DMS 273 (cell line): ENCODE data around the gene UIMC1.
"Not testable (repeated sequence)": the region's sequence is repeated elsewhere in the genome, so short reads cannot be mapped to it uniquely, and the experiment has no call there.

Source experiments
- DNase-seq: peaks from one replicate; lab custom pipeline; 2025; ENCODE audit not compliant: unreplicated experiment; lab: John Stamatoyannopoulos, UW

UIMC1 gene

DNA sequence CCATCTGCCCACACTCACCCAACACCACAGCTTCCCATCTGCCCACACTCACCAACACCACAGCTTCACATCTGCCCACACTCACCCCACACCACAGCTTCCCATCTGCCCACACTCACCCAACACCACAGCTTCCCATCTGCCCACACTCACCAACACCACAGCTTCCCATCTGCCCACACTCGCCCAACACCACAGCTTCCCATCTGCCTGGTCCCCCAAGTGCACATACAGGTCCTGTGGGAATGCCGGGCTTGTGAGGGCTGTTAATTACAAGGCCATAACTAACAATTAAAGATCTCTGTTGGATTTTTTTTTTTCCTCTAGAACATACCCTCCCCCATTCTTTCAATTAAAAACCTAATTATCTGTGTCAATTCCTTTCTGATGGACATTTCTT, 133.6 kb downstream of the UIMC1 start:
- DNase-seq: peak; percentile 51

DNA sequence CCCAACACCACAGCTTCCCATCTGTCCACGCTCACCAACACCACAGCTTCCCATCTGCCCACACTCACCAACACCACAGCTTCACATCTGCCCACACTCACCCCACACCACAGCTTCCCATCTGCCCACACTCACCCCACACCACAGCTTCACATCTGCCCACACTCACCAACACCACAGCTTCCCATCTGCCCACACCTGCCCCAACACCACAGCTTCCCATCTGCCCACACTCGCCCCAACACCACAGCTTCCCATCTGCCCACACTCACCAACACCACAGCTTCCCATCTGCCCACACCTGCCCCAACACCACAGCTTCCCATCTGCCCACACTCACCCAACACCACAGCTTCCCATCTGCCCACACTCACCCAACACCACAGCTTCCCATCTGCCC, 134.0 kb downstream of the UIMC1 start:
- DNase-seq: not testable (repeated sequence)

DNA sequence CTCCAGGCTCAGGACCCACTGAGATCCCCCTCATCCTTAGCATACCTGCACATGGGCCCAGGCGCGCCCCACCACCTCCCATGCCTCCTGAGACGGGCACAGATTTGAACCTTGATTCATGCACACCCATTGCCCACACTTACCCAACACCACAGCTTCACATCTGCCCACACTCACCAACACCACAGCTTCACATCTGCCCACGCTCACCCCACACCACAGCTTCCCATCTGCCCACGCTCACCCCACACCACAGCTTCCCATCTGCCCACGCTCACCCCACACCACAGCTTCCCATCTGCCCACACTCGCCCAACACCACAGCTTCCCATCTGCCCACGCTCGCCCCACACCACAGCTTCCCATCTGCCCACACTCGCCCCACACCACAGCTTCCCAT, 135.9 kb downstream of the UIMC1 start:
- not testable (repeated sequence) for DNase-seq

DNA sequence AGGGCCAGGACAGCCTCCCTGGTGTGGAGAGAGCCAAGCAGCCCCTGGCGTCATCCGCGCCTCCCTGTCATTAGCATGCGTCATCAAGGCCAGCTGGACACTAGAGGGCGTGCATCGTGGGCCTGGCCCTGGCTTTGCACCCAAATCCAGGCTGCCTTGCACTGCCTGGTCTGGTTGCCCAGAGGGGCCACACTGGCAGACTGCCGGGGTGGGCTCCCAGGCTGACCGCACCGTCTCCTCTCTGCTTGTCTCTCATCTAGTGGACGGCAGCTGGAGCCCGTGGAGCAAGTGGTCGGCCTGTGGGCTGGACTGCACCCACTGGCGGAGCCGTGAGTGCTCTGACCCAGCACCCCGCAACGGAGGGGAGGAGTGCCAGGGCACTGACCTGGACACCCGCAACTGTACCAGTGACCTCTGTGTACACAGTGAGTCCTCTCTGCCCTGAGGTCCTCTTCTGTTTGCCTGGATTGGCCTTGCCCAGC, 136.4 kb downstream of the UIMC1 start:
- DNase-seq: no peak

DNA sequence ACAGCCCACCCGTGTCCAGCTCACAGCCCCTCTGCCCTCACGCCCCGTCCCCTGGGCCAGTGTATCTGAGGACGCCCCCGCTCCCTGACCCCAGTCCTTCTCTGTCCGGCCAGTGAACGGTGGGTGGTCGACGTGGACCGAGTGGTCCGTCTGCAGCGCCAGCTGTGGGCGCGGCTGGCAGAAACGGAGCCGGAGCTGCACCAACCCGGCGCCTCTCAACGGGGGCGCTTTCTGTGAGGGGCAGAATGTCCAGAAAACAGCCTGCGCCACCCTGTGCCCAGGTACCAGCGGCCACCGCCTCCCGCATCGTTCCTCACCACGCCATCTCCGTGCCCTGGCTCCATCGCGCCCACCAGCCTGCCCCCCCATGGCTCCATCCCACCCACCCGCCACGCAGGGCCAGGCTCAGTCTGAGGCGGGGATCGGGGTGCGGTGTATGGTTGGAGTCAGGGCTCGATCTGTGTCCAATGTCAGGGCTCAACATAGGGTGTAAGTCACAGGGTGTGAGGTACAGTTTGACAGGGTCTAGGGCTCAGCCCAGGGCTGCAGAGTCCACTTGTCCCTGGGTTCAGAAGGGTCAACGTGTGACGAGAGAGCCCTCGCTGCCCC, 137.0 kb downstream of the UIMC1 start:
- no peak for DNase-seq

DNA sequence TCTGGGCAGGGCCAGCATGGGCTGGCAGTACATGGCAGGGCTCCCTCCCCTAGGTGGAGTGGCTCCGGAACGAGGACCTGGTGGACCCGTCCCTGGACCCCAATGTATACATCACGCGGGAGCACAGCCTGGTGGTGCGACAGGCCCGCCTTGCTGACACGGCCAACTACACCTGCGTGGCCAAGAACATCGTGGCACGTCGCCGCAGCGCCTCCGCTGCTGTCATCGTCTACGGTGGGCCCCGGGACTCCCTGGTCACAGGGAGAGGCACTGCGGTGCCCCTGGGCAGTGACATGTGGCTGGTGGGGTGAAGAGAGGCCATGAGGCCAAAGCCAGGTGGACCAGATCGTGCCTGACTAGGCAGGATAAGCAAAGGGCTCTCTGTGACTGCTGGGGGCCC, 137.8 kb downstream of the UIMC1 start:
- no peak for DNase-seq

DNA sequence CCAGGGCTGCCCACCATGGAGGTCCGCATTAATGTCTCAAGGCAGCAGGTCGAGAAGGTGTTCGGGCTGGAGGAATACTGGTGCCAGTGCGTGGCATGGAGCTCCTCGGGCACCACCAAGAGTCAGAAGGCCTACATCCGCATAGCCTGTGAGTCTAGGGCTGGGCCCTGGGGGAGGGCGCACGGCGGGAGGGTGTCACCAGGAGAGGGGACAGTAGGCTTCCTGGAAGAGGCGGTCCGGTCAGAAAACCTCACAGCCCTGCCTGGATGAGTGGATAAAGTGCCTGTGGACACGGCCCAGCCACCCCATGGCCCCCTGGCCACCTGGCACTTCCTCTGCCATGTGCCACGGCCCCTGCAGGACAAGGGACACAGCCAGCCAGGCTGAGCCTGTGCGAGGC, 138.5 kb downstream of the UIMC1 start:
- DNase-seq: no peak

DNA sequence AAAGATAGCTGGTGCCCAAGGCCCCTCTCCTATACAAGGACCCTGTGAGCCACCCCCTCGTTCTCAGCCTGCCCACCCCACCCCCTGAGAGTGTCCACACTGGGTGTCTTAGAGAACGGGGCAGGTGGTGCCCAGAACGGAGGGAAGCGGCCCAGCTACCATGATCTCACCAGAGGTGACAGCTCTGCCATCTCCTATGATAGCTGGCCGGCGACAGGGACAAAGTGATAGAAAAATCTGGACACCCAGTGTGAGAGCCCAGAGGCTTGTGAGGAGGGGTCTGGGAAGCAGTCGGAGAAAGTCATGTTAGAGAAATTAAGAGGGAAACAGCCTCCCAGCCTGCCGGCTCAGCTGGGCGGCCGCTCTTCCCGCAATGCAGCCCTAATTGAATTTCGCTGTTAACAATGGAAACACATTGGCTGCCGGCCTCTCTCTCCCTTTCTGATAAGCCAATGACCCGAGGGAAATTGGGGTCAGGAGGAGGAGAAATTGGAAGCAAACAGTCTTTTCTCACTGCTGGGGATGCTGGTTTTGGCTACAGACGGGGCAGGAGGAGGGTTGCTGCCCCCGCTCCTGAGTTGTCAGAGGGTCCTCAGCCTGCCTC, 139.8 kb downstream of the UIMC1 start:
- no peak for DNase-seq

DNA sequence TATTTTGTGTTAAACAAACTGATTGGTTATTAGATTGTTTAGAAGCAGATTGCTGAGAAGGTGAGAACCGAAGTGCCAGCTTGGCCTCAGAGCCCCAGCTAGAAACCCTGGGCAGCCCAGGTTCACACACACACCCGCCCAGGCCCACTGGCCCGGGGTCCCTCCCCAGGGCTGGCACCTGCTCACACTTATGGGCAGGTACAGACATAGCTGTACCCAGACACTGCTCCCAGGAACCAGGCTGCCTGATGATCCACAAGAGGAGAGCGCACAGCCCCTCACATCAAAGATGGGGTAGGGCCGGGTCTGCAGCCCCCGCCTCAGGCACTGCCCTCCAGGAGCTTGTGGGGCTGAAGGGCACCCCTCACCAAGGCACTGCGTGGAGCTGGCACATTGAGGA, 140.6 kb downstream of the UIMC1 start:
- no peak for DNase-seq

DNA sequence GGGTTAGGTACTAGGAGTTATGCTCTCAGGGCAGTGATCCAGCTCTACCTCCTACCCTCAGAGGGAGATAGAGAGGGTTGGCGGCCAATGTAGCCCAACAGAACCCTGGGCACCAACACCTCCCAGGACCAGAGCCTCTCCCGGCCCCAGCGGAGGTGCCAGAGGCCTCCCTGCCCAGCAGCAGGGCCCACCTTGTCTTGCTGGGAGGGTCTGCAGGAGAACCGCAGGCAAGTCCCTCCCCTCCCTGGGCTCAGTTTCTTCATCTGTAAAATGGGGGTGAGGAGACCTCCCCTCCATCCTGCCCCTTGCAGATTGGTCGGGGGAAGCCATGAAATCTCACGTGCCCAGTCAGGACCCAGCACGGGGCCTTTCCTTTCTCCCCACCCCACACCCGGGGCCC, 141.8 kb downstream of the UIMC1 start:
- DNase-seq: no peak

DNA sequence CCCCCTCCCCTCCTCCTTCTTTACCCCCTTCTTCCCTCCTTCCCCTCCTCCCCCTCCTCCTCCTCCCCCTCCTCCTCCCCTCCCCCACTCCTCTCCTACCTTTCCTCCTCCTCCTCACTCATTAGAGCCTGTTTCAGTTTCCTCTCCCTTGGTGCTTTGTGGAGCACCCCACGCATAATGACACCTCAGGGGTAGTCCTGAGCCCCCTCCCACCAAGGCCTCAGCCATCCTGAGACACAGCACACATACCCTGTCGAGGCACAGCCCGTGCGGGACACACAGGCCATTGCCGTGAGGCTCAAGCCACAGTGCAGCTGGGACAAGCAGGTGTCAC, 142.8 kb downstream of the UIMC1 start:
- no peak for DNase-seq

DNA sequence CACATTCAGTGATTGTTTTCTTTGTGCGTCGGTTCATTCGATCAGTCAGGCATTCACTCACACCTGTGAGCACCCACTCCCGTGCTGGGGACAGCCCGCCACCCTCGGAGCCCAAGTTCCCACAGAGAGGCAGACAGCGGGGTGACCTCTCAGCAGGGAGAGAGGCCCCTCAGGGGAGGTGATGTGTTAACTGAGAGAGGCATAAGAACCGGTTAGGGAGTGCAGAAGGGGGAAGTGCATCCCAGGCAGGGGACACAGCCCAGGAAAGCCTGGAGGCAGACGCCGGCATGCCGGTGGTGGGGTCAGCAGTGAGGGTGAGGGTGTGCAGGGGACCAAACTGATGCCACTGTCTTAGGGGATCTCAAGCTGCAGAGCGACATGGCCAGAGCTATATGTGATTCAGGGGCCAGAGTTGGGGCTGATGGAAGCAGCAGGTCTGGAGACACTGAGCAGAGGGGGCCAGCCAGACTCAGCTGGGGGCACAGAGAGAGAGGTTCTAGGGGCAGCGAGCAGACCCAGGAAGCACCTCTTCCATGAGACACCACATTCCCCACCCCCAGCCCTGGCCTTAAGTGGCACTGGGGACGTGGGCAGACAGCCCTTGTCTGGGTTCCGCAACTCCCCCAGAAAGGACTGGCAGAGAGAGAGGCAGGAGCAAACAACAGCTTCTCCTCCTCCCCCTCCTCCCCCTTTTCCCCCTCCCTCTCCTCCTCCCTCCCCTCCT, 143.4 kb downstream of the UIMC1 start:
- no peak for DNase-seq

DNA sequence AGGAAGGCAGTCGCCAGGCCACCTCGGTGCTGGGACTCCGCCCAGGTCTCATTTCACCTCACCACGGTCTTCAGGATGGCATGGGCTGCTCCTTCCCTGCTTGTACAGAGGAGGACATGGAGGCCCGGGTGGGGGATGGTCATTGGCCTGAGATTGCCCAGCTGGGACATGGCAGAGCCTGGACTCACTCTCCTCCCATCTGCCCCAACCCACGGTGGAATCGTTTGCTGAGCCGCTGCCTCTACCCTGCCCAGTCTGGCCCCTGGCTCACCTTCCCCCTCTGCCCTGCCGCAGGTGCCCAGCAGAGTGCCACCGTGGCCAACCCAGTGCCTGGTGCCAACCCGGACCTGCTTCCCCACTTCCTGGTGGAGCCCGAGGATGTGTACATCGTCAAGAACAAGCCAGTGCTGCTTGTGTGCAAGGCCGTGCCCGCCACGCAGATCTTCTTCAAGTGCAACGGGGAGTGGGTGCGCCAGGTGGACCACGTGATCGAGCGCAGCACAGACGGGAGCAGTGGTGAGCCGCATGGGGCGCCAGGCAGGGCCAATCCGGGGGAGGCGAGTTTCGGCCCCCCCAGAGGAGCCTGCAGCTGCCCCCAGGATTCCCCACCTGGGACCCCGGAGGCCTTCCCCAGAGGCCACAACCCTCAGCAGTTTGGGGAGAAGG, 144.1 kb downstream of the UIMC1 start:
- no peak for DNase-seq

DNA sequence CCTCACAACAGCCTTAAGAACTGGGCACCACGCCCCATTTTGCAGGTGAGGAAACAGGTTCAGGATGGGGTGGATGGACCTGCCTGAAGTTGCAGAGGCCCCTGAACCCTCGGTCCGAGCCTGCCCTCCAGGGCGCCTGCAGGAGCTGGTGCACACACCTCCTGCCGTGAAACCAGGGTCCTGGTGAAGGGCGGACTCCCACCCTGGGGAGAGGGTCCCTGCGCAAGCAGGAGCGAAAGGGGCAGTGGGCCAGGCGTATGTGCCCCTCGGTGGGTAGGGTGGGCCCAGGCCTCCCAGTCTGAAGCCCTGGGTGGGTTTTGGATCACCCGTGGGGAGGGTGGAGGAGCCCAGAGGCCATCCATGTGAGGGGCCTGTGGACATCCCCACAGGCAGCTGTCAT, 145.3 kb downstream of the UIMC1 start:
- DNase-seq: no peak

DNA sequence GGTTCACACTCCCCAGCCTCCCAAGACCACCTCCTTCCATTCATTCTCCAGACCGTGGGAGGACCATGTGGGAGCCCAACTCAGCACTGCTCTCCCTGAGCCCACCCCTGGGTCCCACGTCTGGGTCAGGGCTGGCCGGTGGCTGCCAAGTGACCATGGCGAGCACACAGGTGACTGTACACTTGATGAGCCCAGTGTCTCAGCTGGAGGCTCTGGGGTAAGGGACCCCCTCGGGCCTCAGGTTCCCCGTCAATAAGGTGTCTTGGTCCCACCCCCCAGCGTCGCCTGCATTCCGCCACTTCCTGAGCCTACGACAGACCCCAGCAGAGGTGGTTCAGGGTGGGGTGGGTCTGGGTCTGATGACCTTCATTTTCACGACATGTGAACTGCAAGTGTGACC, 146.2 kb downstream of the UIMC1 start:
- DNase-seq: no peak

DNA sequence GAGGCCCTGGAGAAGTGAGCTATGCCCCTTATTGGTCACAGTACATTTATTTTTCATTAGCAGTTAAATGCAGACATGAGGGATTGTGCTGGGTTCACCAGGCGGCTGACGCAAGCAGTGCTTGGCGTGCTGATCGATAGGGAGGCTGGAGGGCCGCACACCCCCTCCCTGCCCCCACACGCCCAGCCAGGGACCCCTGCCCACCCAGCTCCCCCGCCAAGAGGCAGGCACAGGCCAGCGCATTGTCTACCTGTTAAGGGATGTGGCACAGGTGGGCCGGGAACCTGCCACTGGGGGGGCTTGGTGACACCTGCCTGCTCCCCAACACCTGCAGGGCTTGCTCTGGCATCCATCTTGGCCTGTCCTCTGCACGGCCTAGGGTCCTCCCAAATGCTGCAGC, 146.7 kb downstream of the UIMC1 start:
- DNase-seq: no peak

DNA sequence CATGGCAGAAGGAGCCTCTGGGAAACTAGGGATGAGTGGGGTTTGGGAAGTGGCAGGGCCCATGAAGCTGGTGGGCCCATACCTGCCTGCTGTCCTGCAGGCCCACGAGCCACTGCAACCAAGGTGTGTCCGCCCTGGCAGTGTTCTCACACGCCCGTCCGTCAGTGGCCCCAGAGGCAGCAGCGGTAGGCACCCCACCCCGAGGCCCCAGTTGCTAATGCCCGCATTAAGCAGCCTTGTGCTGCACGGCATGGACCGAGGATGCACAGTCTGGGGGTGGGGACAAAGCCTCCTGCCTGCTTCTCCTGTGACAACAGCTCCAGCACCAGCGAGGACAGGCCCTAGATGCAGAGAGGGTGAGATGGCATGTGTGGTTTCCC, 148.7 kb downstream of the UIMC1 start:
- no peak for DNase-seq

DNA sequence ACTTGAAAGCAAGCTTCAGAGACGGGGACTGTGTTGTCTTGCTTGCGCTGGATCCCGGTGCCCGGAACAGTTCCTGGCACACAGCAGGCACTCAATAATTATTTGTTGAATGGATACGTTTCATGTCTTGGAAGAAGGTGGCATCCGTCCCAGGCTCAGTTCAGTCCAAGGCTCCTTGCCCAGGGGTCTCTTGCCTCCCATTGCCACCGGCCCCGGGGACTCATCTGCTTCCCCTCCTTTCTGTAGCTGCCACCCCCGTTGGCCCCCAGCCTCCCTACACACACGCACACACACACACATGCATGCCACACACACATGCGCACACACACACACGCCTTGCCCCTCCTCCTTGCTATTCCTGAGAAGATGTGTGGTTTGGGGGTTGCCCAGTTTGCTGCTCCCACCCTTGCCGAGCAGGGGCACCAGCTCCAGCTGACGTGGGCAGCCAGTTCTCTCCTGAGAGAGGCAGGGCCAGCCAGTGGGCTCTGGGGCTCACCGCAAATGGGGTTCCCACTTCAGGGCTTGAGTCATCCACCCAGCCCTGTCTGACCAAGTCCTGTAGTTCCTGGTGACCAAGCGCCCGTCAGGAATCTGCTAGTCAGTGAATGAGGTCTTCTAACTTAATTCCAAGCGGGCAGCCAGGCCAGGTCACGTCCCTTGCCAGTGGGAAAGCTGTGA, 149.2 kb downstream of the UIMC1 start:
- DNase-seq: no peak

DNA sequence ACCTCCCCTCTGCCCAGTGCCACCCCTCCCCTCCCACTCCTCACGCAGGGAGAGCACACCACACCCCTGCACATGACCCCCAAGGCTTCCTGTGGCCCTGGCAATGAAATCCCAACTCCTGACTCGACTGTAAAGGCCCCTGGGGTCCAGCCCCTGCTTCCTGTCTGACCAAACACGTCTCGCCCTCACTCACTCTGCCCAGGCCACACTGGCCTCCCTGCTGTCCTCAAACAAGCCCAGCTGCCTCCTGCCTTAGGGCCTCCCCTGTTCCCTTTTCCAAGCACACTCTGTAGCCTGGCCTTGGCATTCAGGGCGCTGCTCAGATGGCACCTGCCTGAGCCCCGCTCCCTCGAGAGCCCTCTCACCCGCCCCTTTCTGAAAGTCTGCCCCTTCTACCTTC, 149.8 kb downstream of the UIMC1 start:
- no peak for DNase-seq

DNA sequence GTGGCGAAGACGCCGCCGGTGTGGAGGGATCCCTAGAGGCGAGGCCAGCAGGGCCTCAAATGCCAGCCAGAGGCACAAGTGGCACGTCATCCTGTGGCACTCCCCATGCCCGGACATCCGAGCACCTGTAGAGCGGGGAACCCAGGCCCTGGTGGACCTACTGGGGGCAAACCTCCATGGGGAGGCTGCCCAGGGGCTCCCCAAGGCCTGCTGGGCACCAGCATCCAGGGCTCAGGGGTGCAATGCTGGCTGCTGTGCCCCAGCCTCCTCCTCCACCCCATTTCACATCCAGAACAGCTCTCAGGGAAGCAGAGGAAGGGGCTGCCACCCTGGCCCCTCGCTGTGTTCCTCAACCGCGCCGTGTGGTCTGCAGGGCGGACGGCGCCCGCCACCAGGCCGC, 151.0 kb downstream of the UIMC1 start:
- no peak for DNase-seq
